ENCODE data around the gene RNF11.

RNF11 gene

DNA sequence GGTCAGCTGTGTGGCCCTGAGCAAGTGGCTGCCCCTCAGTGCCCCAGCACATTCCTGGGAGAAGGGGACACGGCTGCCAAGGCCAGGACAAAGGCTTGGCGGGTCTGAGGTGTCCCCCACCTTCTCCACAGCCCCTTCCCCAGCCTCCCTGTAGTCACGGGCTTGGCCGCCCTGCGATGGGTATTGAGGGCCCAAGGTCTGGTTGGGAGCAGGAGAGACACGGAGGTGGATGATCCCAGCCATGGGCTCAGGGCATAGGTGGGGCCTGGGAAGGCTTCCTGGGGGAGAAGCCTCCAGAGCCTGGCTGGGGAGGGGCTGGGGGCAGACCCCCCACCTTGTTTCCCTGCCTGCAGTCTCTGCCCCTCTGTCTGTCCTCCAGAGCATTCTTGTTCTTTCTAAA, 67.2 kb downstream of the RNF11 start:
- Histone ChIP-seq H3K4me2 (ENCODE audit: low read depth, low read length, poor library complexity, severe bottlenecking) (no peak overlapping the region), H3K9me2 (replicated peaks; ENCODE audit: insufficient read depth, low read length) (no peaks in the 10 kb centered on the region), H3K27ac (ENCODE audit: low read depth, low read length) (no peak overlapping the region), H2AFZ (ENCODE audit: low read depth, low read length, severe bottlenecking) (no peak overlapping the region), H3K9me3 (ENCODE audit: insufficient read depth, low read length) (no peaks in the 10 kb centered on the region), H4K20me1 (ENCODE audit: low read depth, low read length) (no peaks in the 10 kb centered on the region), H3K9ac (ENCODE audit: low read length) (no peak overlapping the region), H3F3A (ENCODE audit: insufficient read depth) (no peaks in the 10 kb centered on the region), H3K4me3 (ENCODE audit: insufficient read depth, low read length, poor library complexity, severe bottlenecking) (no peak overlapping the region), H3K36me3 (ENCODE audit: low read length) (no peaks in the 10 kb centered on the region), H3K79me2 (ENCODE audit: insufficient read depth, low read length) (no peaks in the 10 kb centered on the region), H3K27me3 (ENCODE audit: low read length) (no peaks in the 10 kb centered on the region)
- TF ChIP-seq, protein P1, sequence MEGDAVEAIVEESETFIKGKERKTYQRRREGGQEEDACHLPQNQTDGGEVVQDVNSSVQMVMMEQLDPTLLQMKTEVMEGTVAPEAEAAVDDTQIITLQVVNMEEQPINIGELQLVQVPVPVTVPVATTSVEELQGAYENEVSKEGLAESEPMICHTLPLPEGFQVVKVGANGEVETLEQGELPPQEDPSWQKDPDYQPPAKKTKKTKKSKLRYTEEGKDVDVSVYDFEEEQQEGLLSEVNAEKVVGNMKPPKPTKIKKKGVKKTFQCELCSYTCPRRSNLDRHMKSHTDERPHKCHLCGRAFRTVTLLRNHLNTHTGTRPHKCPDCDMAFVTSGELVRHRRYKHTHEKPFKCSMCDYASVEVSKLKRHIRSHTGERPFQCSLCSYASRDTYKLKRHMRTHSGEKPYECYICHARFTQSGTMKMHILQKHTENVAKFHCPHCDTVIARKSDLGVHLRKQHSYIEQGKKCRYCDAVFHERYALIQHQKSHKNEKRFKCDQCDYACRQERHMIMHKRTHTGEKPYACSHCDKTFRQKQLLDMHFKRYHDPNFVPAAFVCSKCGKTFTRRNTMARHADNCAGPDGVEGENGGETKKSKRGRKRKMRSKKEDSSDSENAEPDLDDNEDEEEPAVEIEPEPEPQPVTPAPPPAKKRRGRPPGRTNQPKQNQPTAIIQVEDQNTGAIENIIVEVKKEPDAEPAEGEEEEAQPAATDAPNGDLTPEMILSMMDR (IDR thresholded peaks at IDR 0.05; ENCODE audit: insufficient read depth, low read length, poor library complexity, severe bottlenecking): no peak
- no peak for TF ChIP-seq EZH2phosphoT487 (conservative IDR thresholded peaks at IDR 0.05; ENCODE audit: low read length)

DNA sequence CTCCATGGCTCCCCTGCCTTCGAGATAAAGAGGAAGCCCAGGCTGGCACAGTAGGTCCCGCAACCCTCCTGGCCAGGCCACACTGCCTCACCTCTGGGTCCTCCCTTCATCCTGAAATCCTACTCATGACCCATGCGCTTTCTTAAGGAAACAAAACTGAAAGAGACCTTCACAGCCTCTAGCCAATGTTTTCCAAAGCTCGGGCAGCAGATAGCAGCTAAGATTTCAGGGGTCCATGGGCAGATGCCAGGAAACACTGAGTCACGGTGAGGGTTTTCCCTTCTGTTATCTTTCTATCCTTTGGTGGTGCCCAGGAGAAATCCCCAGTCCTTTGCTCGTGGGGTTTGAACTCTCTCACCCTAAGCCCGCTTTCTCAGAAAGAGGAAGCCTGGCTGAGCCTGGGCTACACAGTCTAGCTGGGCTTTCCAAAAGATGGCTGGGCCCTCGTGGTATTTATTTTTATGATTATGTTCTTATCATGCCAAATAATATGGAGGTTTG, 67.7 kb downstream of the RNF11 start:
- Histone ChIP-seq H3K27me3 (ENCODE audit: low read length) (no peaks in the 10 kb centered on the region), H3K36me3 (ENCODE audit: low read length) (no peaks in the 10 kb centered on the region), H3K4me3 (ENCODE audit: insufficient read depth, low read length, poor library complexity, severe bottlenecking) (no peak overlapping the region), H3K27ac (ENCODE audit: low read depth, low read length) (no peak overlapping the region), H3K4me2 (ENCODE audit: low read depth, low read length, poor library complexity, severe bottlenecking) (no peak overlapping the region), H3K79me2 (ENCODE audit: insufficient read depth, low read length) (no peaks in the 10 kb centered on the region), H3F3A (ENCODE audit: insufficient read depth) (no peaks in the 10 kb centered on the region), H4K20me1 (ENCODE audit: low read depth, low read length) (no peaks in the 10 kb centered on the region), H3K9me2 (replicated peaks; ENCODE audit: insufficient read depth, low read length) (no peaks in the 10 kb centered on the region), H3K9ac (ENCODE audit: low read length) (no peak overlapping the region), H2AFZ (ENCODE audit: low read depth, low read length, severe bottlenecking) (no peak overlapping the region), H3K9me3 (ENCODE audit: insufficient read depth, low read length) (no peaks in the 10 kb centered on the region)
- TF ChIP-seq, protein P1 (IDR thresholded peaks at IDR 0.05; ENCODE audit: insufficient read depth, low read length, poor library complexity, severe bottlenecking): no peak
- TF ChIP-seq EZH2phosphoT487 (conservative IDR thresholded peaks at IDR 0.05; ENCODE audit: low read length): no peak

DNA sequence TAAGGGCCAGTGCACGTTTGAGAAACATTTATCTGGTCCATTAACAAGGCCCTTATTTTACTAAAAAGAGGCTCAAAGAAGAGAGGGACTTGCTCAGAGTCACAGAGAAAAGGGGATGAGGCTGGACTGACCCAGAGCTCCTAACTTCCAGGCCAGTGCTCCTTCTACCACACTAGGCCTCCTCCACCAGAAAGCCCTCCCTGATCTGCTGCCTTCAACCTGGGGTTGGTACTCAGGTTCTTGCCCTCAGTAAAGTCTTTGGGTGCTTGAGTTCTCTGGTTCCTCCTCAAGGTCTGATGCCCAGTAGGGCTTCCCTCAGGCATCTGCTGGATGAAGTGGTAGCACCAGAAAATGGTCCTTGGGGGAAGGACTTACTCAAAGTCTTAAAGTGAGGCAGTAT, 68.3 kb downstream of the RNF11 start:
- Histone ChIP-seq H3K4me2 (ENCODE audit: low read depth, low read length, poor library complexity, severe bottlenecking) (no peak overlapping the region), H3K27ac (ENCODE audit: low read depth, low read length) (no peak overlapping the region), H4K20me1 (ENCODE audit: low read depth, low read length) (no peaks in the 10 kb centered on the region), H3K9me3 (ENCODE audit: insufficient read depth, low read length) (no peaks in the 10 kb centered on the region), H2AFZ (ENCODE audit: low read depth, low read length, severe bottlenecking) (no peak overlapping the region), H3K36me3 (ENCODE audit: low read length) (no peaks in the 10 kb centered on the region), H3K9ac (ENCODE audit: low read length) (no peak overlapping the region), H3K79me2 (ENCODE audit: insufficient read depth, low read length) (no peaks in the 10 kb centered on the region), H3F3A (ENCODE audit: insufficient read depth) (no peaks in the 10 kb centered on the region), H3K9me2 (replicated peaks; ENCODE audit: insufficient read depth, low read length) (no peaks in the 10 kb centered on the region), H3K4me3 (ENCODE audit: insufficient read depth, low read length, poor library complexity, severe bottlenecking) (no peak overlapping the region), H3K27me3 (ENCODE audit: low read length) (no peaks in the 10 kb centered on the region)
- TF ChIP-seq EZH2phosphoT487 (conservative IDR thresholded peaks at IDR 0.05; ENCODE audit: low read length): no peak
- TF ChIP-seq, protein P1 (IDR thresholded peaks at IDR 0.05; ENCODE audit: insufficient read depth, low read length, poor library complexity, severe bottlenecking): no peak
